Skeletal muscle satellite cell (primary cell): Measurements from ENCODE around the gene PHACTR3.

Source experiments
- H3K27me3 ChIP-seq: 2 replicates; pipeline ENCODE4 v1.7.0; 2013; ENCODE audit warnings: low read length; ENCODE audit not compliant: control insufficient read depth, insufficient read depth
- H3K36me3 ChIP-seq: 2 replicates; pipeline ENCODE4 v1.7.0; 2013; ENCODE audit warnings: mild to moderate bottlenecking, control low read depth, low read length; ENCODE audit not compliant: insufficient read depth
- H3K4me1 ChIP-seq: 2 replicates; pipeline ENCODE4 v1.7.0; 2013; ENCODE audit warnings: low read length; ENCODE audit not compliant: control insufficient read depth, insufficient read depth
- H3K4me2 ChIP-seq: 2 replicates; pipeline ENCODE4 v1.7.0; 2013; ENCODE audit warnings: mild to moderate bottlenecking, low read length
- H3K4me3 ChIP-seq: 2 replicates; pipeline ENCODE4 v1.7.0; 2013; ENCODE audit warnings: low read length
- H3K9ac ChIP-seq: 2 replicates; pipeline ENCODE4 v1.7.0; 2013; ENCODE audit warnings: mild to moderate bottlenecking, low read depth, low read length, moderate library complexity
- H3K9me3 ChIP-seq: replicated peaks from 2 replicates; pipeline ENCODE4 v1.7.0; 2013; ENCODE audit warnings: mild to moderate bottlenecking, control low read depth, low read length

PHACTR3 gene

DNA sequence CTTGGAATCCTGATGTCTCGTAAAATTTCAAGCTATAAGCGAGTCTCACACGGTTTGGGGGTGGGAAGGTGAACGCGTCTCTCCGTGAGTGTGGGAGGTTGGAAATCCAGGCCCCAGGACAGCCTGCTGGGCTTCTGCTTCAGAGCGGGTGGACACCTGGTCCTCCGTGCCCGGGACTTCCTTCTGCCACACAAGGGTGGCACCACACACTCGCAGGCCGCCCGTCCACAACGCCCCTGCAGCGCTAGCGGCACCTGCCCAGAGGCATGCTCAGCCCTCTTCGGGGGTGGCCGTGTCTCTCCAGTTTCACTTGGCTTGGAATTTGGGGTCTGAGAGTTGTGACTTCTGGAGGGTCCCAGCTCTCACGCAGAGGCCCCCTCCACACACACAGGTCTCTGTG is 151.9 kb downstream of the PHACTR3 start:
- Histone ChIP-seq H3K27me3 (peaks cover 22% of the 10 kb centered on the region), H3K4me2 (no peak overlapping the region)

DNA sequence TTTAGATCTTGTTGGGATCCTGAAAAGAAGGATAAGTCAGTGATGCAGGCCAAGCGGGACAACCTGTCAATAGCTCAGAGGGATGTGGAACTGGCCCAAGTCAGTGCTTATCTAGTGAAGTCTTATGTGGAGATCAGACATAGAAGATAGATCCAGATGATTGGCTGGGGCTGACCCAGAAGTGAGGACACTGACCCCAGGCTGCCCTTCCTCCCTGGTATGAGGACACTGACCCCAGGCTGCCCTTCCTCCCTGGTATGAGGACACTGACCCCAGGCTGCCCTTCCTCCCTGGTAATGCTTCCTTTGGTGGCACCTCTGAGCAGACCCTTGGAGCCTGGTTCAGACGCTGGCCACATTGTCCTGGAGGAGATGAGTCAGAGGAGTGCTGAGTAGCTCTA is 159.7 kb downstream of the PHACTR3 start:
- H3K4me1 ChIP-seq: no peaks in the 10 kb centered on the region
- H3K4me3 ChIP-seq: no peak overlapping the region
- H3K4me2 ChIP-seq: no peak overlapping the region
- no peaks in the 10 kb centered on the region for H3K9me3 ChIP-seq
- no peaks in the 10 kb centered on the region for H3K27me3 ChIP-seq
- no peak overlapping the region for H3K9ac ChIP-seq
- H3K36me3 ChIP-seq: no peaks in the 10 kb centered on the region

More for the DNA sequence above, 151.9 kb downstream of the PHACTR3 start:
- Histone ChIP-seq H3K9me3 (no peaks in the 10 kb centered on the region), H3K36me3 (no peaks in the 10 kb centered on the region), H3K4me3 (no peak overlapping the region), H3K9ac (no peak overlapping the region), H3K4me1 (no peaks in the 10 kb centered on the region)

DNA sequence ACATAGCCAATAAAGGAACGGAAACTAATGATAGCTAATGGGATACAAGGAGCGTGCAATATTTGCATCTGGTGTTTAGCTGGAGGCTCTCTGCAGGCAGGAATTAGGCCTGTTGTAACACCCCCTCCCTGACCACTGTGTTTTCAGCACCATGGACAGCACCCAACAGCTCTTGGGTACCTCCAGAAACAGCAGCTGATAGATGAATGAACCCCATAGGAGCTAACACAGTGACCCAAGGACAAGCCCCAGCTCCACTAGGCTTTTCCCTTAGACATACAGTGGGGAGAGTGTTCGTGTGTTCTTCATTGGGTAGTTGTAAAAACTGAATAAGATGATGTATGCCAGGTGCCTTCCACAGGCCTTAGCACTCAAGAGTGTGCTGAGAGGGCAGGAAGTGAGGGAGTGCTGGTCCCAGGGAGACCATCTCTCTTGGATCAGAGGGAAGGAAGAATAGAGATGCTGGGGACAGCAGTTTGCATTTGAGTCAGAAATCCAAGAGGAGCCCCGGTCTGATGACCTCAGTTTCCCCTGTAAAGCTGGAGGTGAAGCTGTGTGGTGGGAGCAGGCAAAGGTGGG is 161.3 kb downstream of the PHACTR3 start:
- Histone ChIP-seq H3K4me2 (no peak overlapping the region), H3K9me3 (no peaks in the 10 kb centered on the region), H3K4me1 (no peaks in the 10 kb centered on the region), H3K9ac (no peak overlapping the region), H3K4me3 (no peak overlapping the region), H3K27me3 (no peaks in the 10 kb centered on the region), H3K36me3 (no peaks in the 10 kb centered on the region)

DNA sequence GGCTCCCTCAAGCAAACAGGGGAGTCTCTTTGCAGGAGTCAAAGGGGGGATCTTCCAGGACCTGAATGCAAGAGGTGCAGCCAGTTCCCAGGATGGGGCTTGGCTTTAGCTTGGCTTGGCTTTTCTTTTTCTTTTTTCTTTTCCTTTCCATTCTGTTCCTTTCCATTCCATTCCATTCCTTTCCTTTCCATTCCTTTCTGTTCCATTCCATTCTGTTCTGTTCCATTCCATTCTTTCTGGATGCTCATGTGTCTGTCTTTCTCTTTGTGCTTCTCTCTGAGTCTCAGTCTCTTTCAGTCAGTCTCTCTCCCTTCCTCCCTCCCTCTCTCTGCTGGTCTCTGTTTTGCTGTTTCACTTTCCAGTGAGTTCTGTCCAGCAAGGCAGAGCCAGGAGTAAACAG is 163.3 kb downstream of the PHACTR3 start:
- H3K36me3 ChIP-seq: no peaks in the 10 kb centered on the region
- no peak overlapping the region for H3K9ac ChIP-seq
- H3K4me3 ChIP-seq: no peak overlapping the region
- no peak overlapping the region for H3K4me2 ChIP-seq
- no peaks in the 10 kb centered on the region for H3K4me1 ChIP-seq
- H3K27me3 ChIP-seq: no peaks in the 10 kb centered on the region
- H3K9me3 ChIP-seq: no peaks in the 10 kb centered on the region

DNA sequence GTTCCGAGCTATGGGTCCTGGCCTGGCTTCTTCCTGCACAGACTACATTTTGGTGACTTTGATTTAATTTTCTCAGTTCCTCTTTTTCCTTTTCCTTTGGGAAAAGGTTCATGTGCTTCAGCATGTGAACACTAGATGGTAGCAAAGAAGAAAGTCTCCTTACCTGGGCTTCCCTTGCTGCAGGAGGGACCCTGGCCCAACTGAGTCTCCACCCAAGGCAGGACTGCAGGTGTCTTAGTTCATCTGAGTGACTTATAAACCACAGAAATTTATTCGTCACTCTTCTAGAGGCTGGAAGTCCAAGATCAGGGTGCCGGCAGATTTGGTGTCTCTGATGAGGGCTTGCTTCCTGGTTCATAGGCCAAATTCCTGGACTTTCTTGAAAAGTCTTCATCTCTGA is 165.9 kb downstream of the PHACTR3 start:
- no peak overlapping the region for H3K4me3 ChIP-seq
- H3K4me2 ChIP-seq: no peak overlapping the region
- H3K9ac ChIP-seq: no peak overlapping the region
- no peaks in the 10 kb centered on the region for H3K27me3 ChIP-seq
- H3K36me3 ChIP-seq: no peaks in the 10 kb centered on the region
- H3K9me3 ChIP-seq: no peaks in the 10 kb centered on the region
- H3K4me1 ChIP-seq: no peaks in the 10 kb centered on the region

DNA sequence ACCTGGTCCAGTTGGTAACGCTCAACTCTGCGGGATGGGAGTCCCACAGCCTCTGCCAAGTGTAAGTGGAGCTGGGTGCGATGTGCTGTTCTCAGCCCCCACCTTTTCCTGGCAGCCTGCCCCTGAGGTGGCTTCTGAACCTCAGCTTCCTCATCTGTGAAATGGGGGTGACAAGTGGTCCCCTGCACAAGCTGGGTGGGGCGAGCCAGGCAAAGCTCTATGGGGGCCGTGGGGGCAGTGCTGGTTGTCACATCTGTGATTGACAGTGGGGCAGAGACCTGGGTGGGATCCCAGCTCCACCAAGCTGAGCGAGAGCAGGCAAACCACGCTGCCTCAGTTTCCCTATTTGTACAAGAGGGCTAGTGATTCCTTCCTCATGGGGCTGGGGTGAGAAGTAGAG is 166.5 kb downstream of the PHACTR3 start:
- Histone ChIP-seq H3K36me3 (no peaks in the 10 kb centered on the region), H3K27me3 (no peaks in the 10 kb centered on the region), H3K9ac (no peak overlapping the region), H3K9me3 (no peaks in the 10 kb centered on the region), H3K4me1 (no peaks in the 10 kb centered on the region), H3K4me2 (no peak overlapping the region), H3K4me3 (no peak overlapping the region)

DNA sequence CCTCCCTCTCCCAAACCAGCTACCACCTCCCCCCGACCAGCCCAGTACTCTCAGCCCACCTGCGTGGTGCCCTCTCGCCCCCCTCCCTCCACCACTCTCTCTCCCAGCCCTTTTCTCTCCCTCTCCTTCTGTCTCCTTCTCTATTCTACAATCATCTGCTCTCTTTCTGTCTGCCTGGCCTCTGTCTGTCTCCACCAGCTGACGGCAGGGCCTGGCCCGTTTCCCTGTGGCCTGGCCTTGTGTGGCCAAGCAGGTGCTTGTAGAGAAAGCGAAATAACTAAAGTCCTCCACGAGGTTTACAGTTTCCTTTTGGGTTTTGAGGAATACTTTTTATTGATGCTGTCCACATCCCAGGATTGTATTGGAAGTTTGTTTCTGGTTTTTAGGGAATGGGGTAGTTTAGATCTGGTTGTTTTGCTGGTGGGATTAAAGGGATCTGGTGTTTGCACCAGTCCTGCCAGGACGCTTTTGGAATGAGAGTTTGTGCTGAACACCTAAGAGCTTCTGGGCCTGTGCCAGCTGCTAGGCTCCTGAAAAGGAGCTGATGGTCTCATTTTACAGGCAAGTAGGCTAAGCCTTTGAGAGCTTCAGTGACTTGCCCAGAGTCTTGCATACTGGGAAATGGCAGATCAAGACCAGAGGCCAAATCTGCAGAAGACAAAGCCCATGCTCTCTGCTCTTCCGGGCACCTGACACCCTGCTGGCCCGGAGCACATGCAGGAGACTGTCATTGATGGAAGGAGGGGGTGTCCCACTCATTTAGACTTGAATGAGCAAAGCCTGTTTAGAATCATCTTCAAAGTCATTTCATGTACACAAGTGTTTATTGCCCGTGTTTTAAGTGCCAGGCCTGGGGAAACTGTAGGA is 167.4 kb downstream of the PHACTR3 start:
- H3K36me3 ChIP-seq: no peaks in the 10 kb centered on the region
- no peaks in the 10 kb centered on the region for H3K27me3 ChIP-seq
- no peaks in the 10 kb centered on the region for H3K4me1 ChIP-seq
- no peak overlapping the region for H3K4me2 ChIP-seq
- no peaks in the 10 kb centered on the region for H3K9me3 ChIP-seq
- no peak overlapping the region for H3K4me3 ChIP-seq
- H3K9ac ChIP-seq: no peak overlapping the region

DNA sequence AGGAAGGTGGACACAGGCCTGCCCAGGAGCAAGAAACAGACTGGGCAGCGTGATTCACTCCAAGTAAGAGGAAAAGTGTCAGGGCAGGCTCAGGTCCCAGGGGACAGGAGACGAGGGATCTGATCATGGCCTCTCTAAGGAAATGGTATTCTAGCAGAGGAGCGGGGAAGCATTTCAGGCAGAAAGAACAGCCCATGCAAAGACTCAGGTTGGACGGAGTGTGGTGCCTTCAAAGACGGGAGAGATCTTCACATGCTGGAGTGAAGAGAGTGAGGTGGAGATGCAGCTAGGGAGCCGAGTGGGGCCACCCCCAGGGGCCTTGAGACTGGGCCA is 168.0 kb downstream of the PHACTR3 start:
- H3K27me3 ChIP-seq: no peaks in the 10 kb centered on the region
- H3K36me3 ChIP-seq: no peaks in the 10 kb centered on the region
- no peaks in the 10 kb centered on the region for H3K9me3 ChIP-seq
- no peak overlapping the region for H3K9ac ChIP-seq
- H3K4me1 ChIP-seq: no peaks in the 10 kb centered on the region
- no peak overlapping the region for H3K4me3 ChIP-seq
- H3K4me2 ChIP-seq: no peak overlapping the region

DNA sequence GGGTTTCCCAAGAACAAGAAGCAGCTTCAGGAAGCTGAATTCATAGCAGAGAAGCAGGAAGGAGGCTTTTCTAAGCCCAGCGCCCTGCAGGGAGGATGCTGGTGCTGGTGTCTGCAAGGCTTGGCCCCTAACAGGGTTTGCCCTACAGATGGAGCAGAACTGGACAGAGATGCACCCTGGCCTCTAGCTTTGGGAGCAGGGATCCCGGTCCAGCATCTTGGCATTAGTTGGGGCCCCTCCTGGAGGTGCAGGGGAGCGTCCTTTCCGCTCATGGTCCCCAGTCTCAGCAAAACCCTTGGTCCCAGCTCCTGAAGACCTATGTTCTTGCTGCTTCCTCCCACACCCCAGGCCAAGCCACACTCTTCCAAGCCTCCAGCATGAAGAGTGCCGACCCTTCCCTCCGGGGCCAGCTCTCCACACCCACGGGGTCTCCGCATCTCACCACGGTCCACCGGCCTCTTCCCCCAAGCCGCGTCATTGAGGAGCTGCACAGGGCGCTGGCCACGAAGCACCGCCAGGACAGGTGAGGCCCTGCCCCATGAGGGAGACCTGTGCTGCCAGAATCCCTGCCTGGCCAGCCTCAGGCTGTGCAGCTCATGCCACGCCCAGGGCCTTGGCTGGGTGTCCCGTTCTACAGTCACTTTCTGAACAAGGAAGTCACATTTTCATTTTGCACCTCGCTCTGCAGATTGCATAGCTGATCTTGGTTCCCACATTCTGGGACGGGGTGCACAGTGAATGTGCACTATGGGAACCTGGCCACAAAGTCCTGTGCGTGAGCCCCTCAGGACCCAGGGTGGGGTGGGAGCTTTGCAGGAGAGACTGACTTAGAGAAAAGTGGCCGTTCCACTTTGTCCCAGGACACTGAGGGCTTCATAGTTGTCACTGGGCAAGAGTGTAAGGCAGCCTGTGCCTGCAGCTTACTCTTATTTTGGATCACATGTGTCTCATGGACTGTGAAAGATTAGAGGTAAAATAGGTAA is 168.9 kb downstream of the PHACTR3 start:
- no peaks in the 10 kb centered on the region for H3K9me3 ChIP-seq
- no peak overlapping the region for H3K4me3 ChIP-seq
- H3K27me3 ChIP-seq: no peaks in the 10 kb centered on the region
- no peak overlapping the region for H3K9ac ChIP-seq
- H3K4me1 ChIP-seq: no peaks in the 10 kb centered on the region
- no peaks in the 10 kb centered on the region for H3K36me3 ChIP-seq
- H3K4me2 ChIP-seq: no peak overlapping the region

DNA sequence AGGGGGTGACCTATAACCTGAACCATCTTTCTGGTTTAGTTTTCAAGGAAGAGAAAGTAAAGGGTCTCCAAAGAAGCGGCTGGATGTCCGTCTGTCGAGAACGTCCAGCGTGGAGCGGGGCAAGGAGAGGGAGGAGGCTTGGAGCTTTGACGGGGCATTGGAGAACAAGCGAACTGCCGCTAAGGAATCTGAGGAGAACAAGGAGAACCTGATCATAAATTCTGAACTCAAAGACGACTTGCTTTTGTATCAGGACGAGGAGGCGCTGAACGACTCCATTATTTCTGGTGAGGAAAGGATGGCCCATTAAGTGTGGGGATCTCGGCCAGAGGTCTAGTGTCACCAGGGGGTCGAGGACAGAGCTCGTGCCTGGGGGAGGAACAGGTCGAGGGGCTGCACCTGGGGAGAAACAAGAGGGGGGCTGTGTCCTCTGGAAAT is 169.9 kb downstream of the PHACTR3 start:
- H3K4me3 ChIP-seq: no peak overlapping the region
- H3K36me3 ChIP-seq: no peaks in the 10 kb centered on the region
- no peaks in the 10 kb centered on the region for H3K9me3 ChIP-seq
- H3K4me2 ChIP-seq: no peak overlapping the region
- H3K27me3 ChIP-seq: no peaks in the 10 kb centered on the region
- no peak overlapping the region for H3K9ac ChIP-seq
- no peaks in the 10 kb centered on the region for H3K4me1 ChIP-seq

DNA sequence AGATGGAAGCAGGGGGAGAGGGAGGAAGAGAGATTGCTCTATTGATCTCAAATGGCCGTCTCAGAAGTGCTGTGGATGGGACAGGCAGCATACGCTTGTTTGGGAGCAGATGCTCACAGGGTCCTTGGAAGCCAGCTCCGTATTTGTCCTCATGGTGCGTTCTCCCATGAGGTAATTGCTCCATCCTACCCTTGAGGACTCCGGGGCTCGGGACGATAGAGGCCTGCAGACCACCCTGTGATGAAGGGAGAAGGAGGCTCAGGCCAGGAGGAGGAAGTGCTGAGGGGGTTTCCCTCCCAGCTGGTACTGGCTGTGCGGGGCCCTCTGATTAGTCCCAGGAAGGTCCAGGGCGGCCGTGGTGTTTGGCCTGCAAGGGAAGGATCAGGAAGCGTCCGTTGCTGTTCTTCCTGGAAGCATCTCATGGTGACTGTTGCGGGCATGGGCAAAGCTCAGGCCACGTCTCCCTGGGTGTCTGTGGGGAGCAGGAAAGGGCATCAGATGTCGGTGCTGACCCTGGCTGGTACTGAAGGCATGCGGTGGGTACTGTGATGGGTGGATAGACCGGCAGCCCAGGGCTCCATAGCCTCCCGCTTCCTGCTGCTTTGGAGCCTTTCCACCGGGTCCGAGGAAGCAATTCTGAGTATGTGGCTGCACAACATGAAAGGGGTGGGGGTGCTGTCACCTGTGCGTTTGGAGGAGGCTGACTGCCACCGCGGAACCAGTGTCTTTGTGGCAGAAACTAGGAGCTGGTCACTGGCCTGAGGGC is 170.8 kb downstream of the PHACTR3 start:
- no peaks in the 10 kb centered on the region for H3K9me3 ChIP-seq
- H3K4me1 ChIP-seq: no peaks in the 10 kb centered on the region
- no peaks in the 10 kb centered on the region for H3K27me3 ChIP-seq
- no peak overlapping the region for H3K4me3 ChIP-seq
- no peaks in the 10 kb centered on the region for H3K36me3 ChIP-seq
- no peak overlapping the region for H3K9ac ChIP-seq
- no peak overlapping the region for H3K4me2 ChIP-seq
